Heart left ventricle (tissue), 13 donors: ENCODE results near the gene RAB3A.

Source experiments
- POLR2A ChIP-seq, 2 donors: fragments of 450-650 bp; IDR thresholded peaks; one replicate each; pipeline ENCODE4 v1.6.1; 2017; ENCODE audit warnings: antibody characterized with exemption in 2 of 2, mild to moderate bottlenecking in 2 of 2, moderate library complexity in 2 of 2
- TF ChIP-seq, protein P1 (sequence below), 12 donors: fragments of 200-600 bp; sonication (generic) in 4 of 12; IDR thresholded peaks; one replicate each; pipeline versions ENCODE4 v1.5.0 to v1.8.0; 2018 to 2022; ENCODE audit warnings: antibody characterized with exemption in 12 of 12, mild to moderate bottlenecking in 5 of 12
- donor health status: ischemic (EF 13 %, LVEDD 7.1; RV severe dilation, severe dysfunction).
- donor health status: DM: no; HTN: yes; CAD: no.
- donor health status: DM: no; HTN: no; CAD: no.
- donor health status: ischemic (EF 25% LVEDD 6.9; RV normal size, moderate dysfunction).
- donor health status: ischemic (EF 25% LVEDD 5.7; RV mildly dilated, moderate dysfunction).
- donor health status: ischemic (EF 35%, LVEDD 5.7; RV mildly dilated, moderate dysfunction).
- donor health status: nonischemic (EF 11% LVEDD 7.7; RV severe dilation, severe dysfunction).
- donor health status: DM: yes; HTN: yes; CAD: no.
- donor health status: PGD.
- donor health status: ischemic (EF 29% LVEDD 5.4; RV normal size, mild dysfunction).
- donor health status: nonischemic (EF 23%, LVEDD 6.1; RV moderate dilation, normal function).

- no peak for TF ChIP-seq POLR2A (IDR thresholded peaks at IDR 0.05)
- TF ChIP-seq, protein P1, sequence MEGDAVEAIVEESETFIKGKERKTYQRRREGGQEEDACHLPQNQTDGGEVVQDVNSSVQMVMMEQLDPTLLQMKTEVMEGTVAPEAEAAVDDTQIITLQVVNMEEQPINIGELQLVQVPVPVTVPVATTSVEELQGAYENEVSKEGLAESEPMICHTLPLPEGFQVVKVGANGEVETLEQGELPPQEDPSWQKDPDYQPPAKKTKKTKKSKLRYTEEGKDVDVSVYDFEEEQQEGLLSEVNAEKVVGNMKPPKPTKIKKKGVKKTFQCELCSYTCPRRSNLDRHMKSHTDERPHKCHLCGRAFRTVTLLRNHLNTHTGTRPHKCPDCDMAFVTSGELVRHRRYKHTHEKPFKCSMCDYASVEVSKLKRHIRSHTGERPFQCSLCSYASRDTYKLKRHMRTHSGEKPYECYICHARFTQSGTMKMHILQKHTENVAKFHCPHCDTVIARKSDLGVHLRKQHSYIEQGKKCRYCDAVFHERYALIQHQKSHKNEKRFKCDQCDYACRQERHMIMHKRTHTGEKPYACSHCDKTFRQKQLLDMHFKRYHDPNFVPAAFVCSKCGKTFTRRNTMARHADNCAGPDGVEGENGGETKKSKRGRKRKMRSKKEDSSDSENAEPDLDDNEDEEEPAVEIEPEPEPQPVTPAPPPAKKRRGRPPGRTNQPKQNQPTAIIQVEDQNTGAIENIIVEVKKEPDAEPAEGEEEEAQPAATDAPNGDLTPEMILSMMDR (IDR thresholded peaks at IDR 0.05) = no peak
Observed at GRCh38 chr19:18183529-18183928, 20.3 kb downstream of the RAB3A start.
